WI38 (cell line): Measurements from ENCODE around the gene TMEM121B.

Experiments used
- H3K4me3 ChIP-seq: 2 replicates; pipeline ENCODE4 v1.5.1; 2011; ENCODE audit warnings: low read depth, mild to moderate bottlenecking, control low read depth, low read length
- CTCF ChIP-seq: IDR thresholded peaks from 2 replicates; pipeline ENCODE4 v1.5.1; 2012; ENCODE audit warnings: low read depth, mild to moderate bottlenecking, control low read depth, low read length

Gene TMEM121B

GRCh38 chr22:17130199-17130598, 9.0 kb upstream of the TMEM121B start:
- TF ChIP-seq CTCF = no peak
- H3K4me3 ChIP-seq = no peak overlapping the region

GRCh38 chr22:17120711-17121232, 388 bp downstream of the TMEM121B start:
- peak overlapping the region; percentile 44 for H3K4me3 ChIP-seq
- TF ChIP-seq CTCF = no peak

GRCh38 chr22:17120281-17120680, 879 bp downstream of the TMEM121B start:
- TF ChIP-seq CTCF = no peak
- no peak overlapping the region; the same call in 1 of the 2 replicates for H3K4me3 ChIP-seq

- H3K4me3 ChIP-seq = no peak overlapping the region
- TF ChIP-seq CTCF = 0 out of 2 replicates have a peak, but pooled peaks have one; percentile 6
These were observed 1.5 kb downstream of the TMEM121B start for GRCh38 chr22:17119481-17120202.

GRCh38 chr22:17118342-17118741, 2.8 kb downstream of the TMEM121B start:
- no peak for TF ChIP-seq CTCF
- no peak overlapping the region for H3K4me3 ChIP-seq

GRCh38 chr22:17117890-17118289, 3.3 kb downstream of the TMEM121B start:
- H3K4me3 ChIP-seq = no peak overlapping the region
- no peak for TF ChIP-seq CTCF

GRCh38 chr22:17117400-17117799, 3.8 kb downstream of the TMEM121B start:
- no peak overlapping the region for H3K4me3 ChIP-seq

More at GRCh38 chr22:17117400-17117799, 3.8 kb downstream of the TMEM121B start:
- TF ChIP-seq CTCF = no peak
